Activated CD4-positive, alpha-beta T cell treated with anti-CD3 and anti-CD28 coated beads, Interleukin-2, amount 10 ng/mL, durations not matched to agents 7 days and 5 days (primary cell): ENCODE measurements around the gene TMEM50B. TPM values are rescaled to one million over a fixed set of nuclear protein-coding genes. Genes with fewer than 3 reads are reported as not detected.

Experiments
- CTCF ChIA-PET: fragments of 350-600 bp; sonication (Branson Sonifier 250); formaldehyde crosslinking; loops from one replicate; lab custom pipeline; 2021; ENCODE audit warnings: antibody characterized with exemption; lab: Charles Lee
- POLR2A ChIA-PET: fragments of 350-600 bp; sonication (Branson Sonifier 250); formaldehyde crosslinking; loops from one replicate; lab custom pipeline; 2021; ENCODE audit warnings: antibody characterized with exemption; lab: Charles Lee
- DNase-seq: peaks from one replicate; pipeline ENCODE4 v3.0.0-alpha.2; 2020
- H3K27ac Mint-ChIP-seq: one replicate; pipeline ENCODE4 v1.8.0; 2021; ENCODE audit warnings: mild to moderate bottlenecking, moderate library complexity, mixed read lengths
- H3K27me3 Mint-ChIP-seq: one replicate; pipeline ENCODE4 v1.8.0; 2021; ENCODE audit warnings: mixed read lengths
- H3K36me3 Mint-ChIP-seq: one replicate; pipeline ENCODE4 v1.8.0; 2021; ENCODE audit warnings: low read depth, mixed read lengths
- H3K4me1 Mint-ChIP-seq: one replicate; pipeline ENCODE4 v1.8.0; 2021; ENCODE audit warnings: mixed read lengths
- H3K4me3 Mint-ChIP-seq: one replicate; pipeline ENCODE4 v1.8.0; 2021; ENCODE audit warnings: mild to moderate bottlenecking, moderate library complexity, mixed read lengths
- H3K9me3 Mint-ChIP-seq: one replicate; pipeline ENCODE4 v1.8.0; 2021; ENCODE audit warnings: mixed read lengths
- total RNA-seq, 2 experiments: library from RNA; stranded (reverse); gene quantifications; one replicate each; pipeline ENCODE4 v1.2.3, GENCODE V29; 2021

The TMEM50B gene
- total RNA-seq, 2 experiments from 2014 or later, result 33.5 to 34.4 TPM

GRCh38 chr21:33441489-33442477 is 38.0 kb downstream of the TMEM50B start:
- no peak for DNase-seq
- no peak overlapping the region for H3K4me3 Mint-ChIP-seq
- peaks cover 7% of the 10 kb centered on the region for H3K4me1 Mint-ChIP-seq
- CTCF ChIA-PET, result interaction anchor here (0.6 to 1.6 kb wide), 2 partner anchors 50 to 110 kb away, joined by 3 read pairs; no protein-coding TSS in a partner anchor
- H3K27me3 Mint-ChIP-seq, result no peaks in the 10 kb centered on the region
- H3K9me3 Mint-ChIP-seq, result no peaks in the 10 kb centered on the region
- POLR2A ChIA-PET, result no interaction called here
- H3K36me3 Mint-ChIP-seq, result peaks cover 14% of the 10 kb centered on the region
- H3K27ac Mint-ChIP-seq, result peak overlapping the region; percentile 9

GRCh38 chr21:33437140-33437539 is 42.6 kb downstream of the TMEM50B start:
- H3K9me3 Mint-ChIP-seq, result no peaks in the 10 kb centered on the region
- ChIA-PET CTCF (interaction anchor here (0.6 to 3.6 kb wide), 3 partner anchors 8 to 302 kb away, joined by 3 to 20 read pairs (median 3); no protein-coding TSS in a partner anchor), POLR2A (no interaction called here)

GRCh38 chr21:33434770-33435360 is 44.9 kb downstream of the TMEM50B start:
- peaks cover 30% of the 10 kb centered on the region for H3K4me1 Mint-ChIP-seq
- peak; percentile 37 for DNase-seq
- CTCF ChIA-PET, result interaction anchor here (3.6 kb wide), 1 partner anchor 10 kb away, joined by 20 read pairs; no protein-coding TSS in a partner anchor
- H3K9me3 Mint-ChIP-seq, result no peaks in the 10 kb centered on the region
- POLR2A ChIA-PET, result interaction anchor here (0.6 kb wide), 1 partner anchor 30 kb away, joined by 6 read pairs; no protein-coding TSS in a partner anchor
- peaks cover 55% of the 10 kb centered on the region for H3K36me3 Mint-ChIP-seq
- H3K4me3 Mint-ChIP-seq, result no peak overlapping the region
- peak overlapping the region; percentile 46 for H3K27ac Mint-ChIP-seq
- no peaks in the 10 kb centered on the region for H3K27me3 Mint-ChIP-seq

More at GRCh38 chr21:33437140-33437539, 42.6 kb downstream of the TMEM50B start:
- Mint-ChIP-seq H3K4me1 (peaks cover 34% of the 10 kb centered on the region), H3K27me3 (no peaks in the 10 kb centered on the region), H3K36me3 (peaks cover 42% of the 10 kb centered on the region), H3K4me3 (no peak overlapping the region), H3K27ac (no peak overlapping the region)
- DNase-seq, result no peak

GRCh38 chr21:33433425-33434114 is 46.2 kb downstream of the TMEM50B start:
- Mint-ChIP-seq H3K36me3 (peaks cover 58% of the 10 kb centered on the region), H3K27ac (peak overlapping the region; percentile 71), H3K4me1 (peaks cover 30% of the 10 kb centered on the region), H3K4me3 (no peak overlapping the region), H3K9me3 (no peaks in the 10 kb centered on the region), H3K27me3 (no peaks in the 10 kb centered on the region)
- no peak for DNase-seq
- ChIA-PET POLR2A (no interaction called here), CTCF (interaction anchor here (0.6 to 1.0 kb wide), 4 partner anchors 10 to 678 kb away, joined by 3 to 5 read pairs (median 4); partner anchors contain the start of gene IFNGR2)

- Mint-ChIP-seq H3K27ac (no peak overlapping the region), H3K4me1 (peaks cover 30% of the 10 kb centered on the region), H3K36me3 (peaks cover 54% of the 10 kb centered on the region), H3K9me3 (no peaks in the 10 kb centered on the region), H3K27me3 (no peaks in the 10 kb centered on the region), H3K4me3 (no peak overlapping the region)
- no peak for DNase-seq
- ChIA-PET CTCF (interaction anchor here (0.7 to 1.3 kb wide), 2 partner anchors 13 to 71 kb away, joined by 3 to 4 read pairs; no protein-coding TSS in a partner anchor), POLR2A (no interaction called here)
Observed at GRCh38 chr21:33433001-33433400, 46.8 kb downstream of the TMEM50B start.

- H3K36me3 Mint-ChIP-seq, result peaks cover 54% of the 10 kb centered on the region
- DNase-seq, result no peak
- CTCF ChIA-PET, result interaction anchor here (0.7 to 1.4 kb wide), 4 partner anchors 13 to 235 kb away, joined by 3 to 4 read pairs (median 3); no protein-coding TSS in a partner anchor
- no peaks in the 10 kb centered on the region for H3K27me3 Mint-ChIP-seq
- H3K27ac Mint-ChIP-seq, result no peak overlapping the region
- no peaks in the 10 kb centered on the region for H3K9me3 Mint-ChIP-seq
- H3K4me3 Mint-ChIP-seq, result no peak overlapping the region
- H3K4me1 Mint-ChIP-seq, result peaks cover 30% of the 10 kb centered on the region
- POLR2A ChIA-PET, result no interaction called here
Observed at GRCh38 chr21:33432496-33432895, 47.3 kb downstream of the TMEM50B start.

GRCh38 chr21:33430858-33431257 is 48.9 kb downstream of the TMEM50B start:
- ChIA-PET POLR2A (no interaction called here), CTCF (interaction anchor here (0.6 kb wide), 2 partner anchors 24 to 133 kb away, joined by 3 read pairs; no protein-coding TSS in a partner anchor)
- no peak for DNase-seq
- Mint-ChIP-seq H3K4me3 (no peak overlapping the region), H3K4me1 (peaks cover 30% of the 10 kb centered on the region), H3K27me3 (no peaks in the 10 kb centered on the region), H3K9me3 (no peaks in the 10 kb centered on the region), H3K36me3 (peaks cover 50% of the 10 kb centered on the region), H3K27ac (no peak overlapping the region)

- Mint-ChIP-seq H3K4me1 (peaks cover 13% of the 10 kb centered on the region), H3K9me3 (no peaks in the 10 kb centered on the region), H3K36me3 (peaks cover 42% of the 10 kb centered on the region), H3K4me3 (no peak overlapping the region), H3K27me3 (no peaks in the 10 kb centered on the region), H3K27ac (no peak overlapping the region)
- POLR2A ChIA-PET, result no interaction called here
- DNase-seq, result no peak
- CTCF ChIA-PET, result interaction anchor here (1.0 to 1.2 kb wide), 3 partner anchors 11 to 59 kb away, joined by 3 read pairs; no protein-coding TSS in a partner anchor
Observed at GRCh38 chr21:33428669-33429068, 51.1 kb downstream of the TMEM50B start.

GRCh38 chr21:33427051-33427450 is 52.7 kb downstream of the TMEM50B start:
- Mint-ChIP-seq H3K9me3 (no peaks in the 10 kb centered on the region), H3K27me3 (no peaks in the 10 kb centered on the region), H3K4me1 (no peaks in the 10 kb centered on the region), H3K4me3 (no peak overlapping the region), H3K36me3 (peaks cover 30% of the 10 kb centered on the region), H3K27ac (no peak overlapping the region)
- ChIA-PET CTCF (interaction anchor here (1.0 kb wide), 1 partner anchor 66 kb away, joined by 6 read pairs; no protein-coding TSS in a partner anchor), POLR2A (no interaction called here)
- no peak for DNase-seq

GRCh38 chr21:33425825-33426224 is 53.9 kb downstream of the TMEM50B start:
- POLR2A ChIA-PET, result no interaction called here
- DNase-seq, result no peak
- H3K27me3 Mint-ChIP-seq, result no peaks in the 10 kb centered on the region
- H3K36me3 Mint-ChIP-seq, result peaks cover 29% of the 10 kb centered on the region
- no peaks in the 10 kb centered on the region for H3K9me3 Mint-ChIP-seq
- H3K4me3 Mint-ChIP-seq, result no peak overlapping the region
- no peaks in the 10 kb centered on the region for H3K4me1 Mint-ChIP-seq
- H3K27ac Mint-ChIP-seq, result no peak overlapping the region
- CTCF ChIA-PET, result interaction anchor here (1.2 kb wide), 1 partner anchor 16 kb away, joined by 4 read pairs; no protein-coding TSS in a partner anchor

GRCh38 chr21:33424214-33424613 is 55.6 kb downstream of the TMEM50B start:
- Mint-ChIP-seq H3K9me3 (no peaks in the 10 kb centered on the region), H3K27ac (no peak overlapping the region), H3K36me3 (peaks cover 24% of the 10 kb centered on the region), H3K4me3 (no peak overlapping the region), H3K4me1 (no peaks in the 10 kb centered on the region), H3K27me3 (no peaks in the 10 kb centered on the region)
- POLR2A ChIA-PET, result no interaction called here
- CTCF ChIA-PET, result interaction anchor here (0.9 kb wide), 1 partner anchor 12 kb away, joined by 3 read pairs; no protein-coding TSS in a partner anchor
- DNase-seq, result no peak
